NCI-H1417 treated with DMSO at 0.1 percent for 48 hours (cell line): ENCODE data around the gene IRF2.

Source experiments
- DNase-seq: peaks from one replicate; lab custom pipeline; 2025; lab: John Stamatoyannopoulos, UW

IRF2 gene

GRCh38 chr4:184368290-184368689, 106.1 kb downstream of the IRF2 start:
- no peak for DNase-seq

GRCh38 chr4:184364100-184364921, 110.0 kb downstream of the IRF2 start:
- no peak for DNase-seq

GRCh38 chr4:184363258-184363657, 111.1 kb downstream of the IRF2 start:
- no peak for DNase-seq

GRCh38 chr4:184362396-184362795, 112.0 kb downstream of the IRF2 start:
- no peak for DNase-seq

GRCh38 chr4:184361443-184361842, 112.9 kb downstream of the IRF2 start:
- DNase-seq: no peak

GRCh38 chr4:184359888-184360287, 114.5 kb downstream of the IRF2 start:
- DNase-seq: no peak

GRCh38 chr4:184358521-184359232, 115.7 kb downstream of the IRF2 start:
- no peak for DNase-seq

- no peak for DNase-seq
These were observed 116.6 kb downstream of the IRF2 start for GRCh38 chr4:184357772-184358171.

GRCh38 chr4:184357165-184357564, 117.2 kb downstream of the IRF2 start:
- DNase-seq: no peak

GRCh38 chr4:184356366-184356765, 118.0 kb downstream of the IRF2 start:
- DNase-seq: no peak

GRCh38 chr4:184355857-184356256, 118.5 kb downstream of the IRF2 start:
- no peak for DNase-seq

GRCh38 chr4:184355111-184355604, 119.2 kb downstream of the IRF2 start:
- no peak for DNase-seq

- DNase-seq: no peak
These were observed 121.5 kb downstream of the IRF2 start for GRCh38 chr4:184352891-184353290.

GRCh38 chr4:184351560-184352451, 122.5 kb downstream of the IRF2 start:
- no peak for DNase-seq

- no peak for DNase-seq
These were observed 123.4 kb downstream of the IRF2 start for GRCh38 chr4:184350964-184351363.

GRCh38 chr4:184350213-184350817, 124.0 kb downstream of the IRF2 start:
- no peak for DNase-seq

GRCh38 chr4:184349283-184350039, 124.9 kb downstream of the IRF2 start:
- DNase-seq: no peak

- DNase-seq: no peak
These were observed 125.8 kb downstream of the IRF2 start for GRCh38 chr4:184348311-184349233.

GRCh38 chr4:184347251-184348239, 126.8 kb downstream of the IRF2 start:
- DNase-seq: no peak
